GM11168 (cell line): ENCODE data around the gene KLF11.

ENCODE experiments used
- in situ Hi-C: fragments of 300-500 bp; cut with MboI; formaldehyde crosslinking; loops from one replicate; pipeline ENCODE4 v1.12.0; 2022; ENCODE audit warnings: low sequenced_read_pairs; ENCODE audit not compliant: unreplicated experiment

The KLF11 gene

DNA sequence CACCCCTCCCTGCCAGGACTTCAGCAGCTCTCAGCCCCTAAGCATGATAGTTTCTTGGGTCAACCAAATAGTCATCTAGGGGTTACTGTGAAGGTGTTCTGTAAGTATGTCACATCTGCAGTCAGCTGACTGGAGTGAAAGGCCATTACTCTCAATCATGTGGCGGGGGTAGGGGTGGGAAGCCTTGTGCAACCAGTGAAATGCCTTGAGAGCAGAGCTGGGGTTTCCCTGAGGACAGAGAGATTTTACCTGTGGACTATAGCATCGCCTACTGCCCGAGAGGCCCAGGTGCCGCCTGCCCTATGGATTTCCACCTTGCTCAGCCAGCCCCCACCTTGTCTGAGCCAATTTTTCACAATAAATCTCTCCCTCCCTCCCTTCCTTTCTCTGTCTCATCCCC, 20.9 kb upstream of the KLF11 start:
- in situ Hi-C loops = no loop called here

DNA sequence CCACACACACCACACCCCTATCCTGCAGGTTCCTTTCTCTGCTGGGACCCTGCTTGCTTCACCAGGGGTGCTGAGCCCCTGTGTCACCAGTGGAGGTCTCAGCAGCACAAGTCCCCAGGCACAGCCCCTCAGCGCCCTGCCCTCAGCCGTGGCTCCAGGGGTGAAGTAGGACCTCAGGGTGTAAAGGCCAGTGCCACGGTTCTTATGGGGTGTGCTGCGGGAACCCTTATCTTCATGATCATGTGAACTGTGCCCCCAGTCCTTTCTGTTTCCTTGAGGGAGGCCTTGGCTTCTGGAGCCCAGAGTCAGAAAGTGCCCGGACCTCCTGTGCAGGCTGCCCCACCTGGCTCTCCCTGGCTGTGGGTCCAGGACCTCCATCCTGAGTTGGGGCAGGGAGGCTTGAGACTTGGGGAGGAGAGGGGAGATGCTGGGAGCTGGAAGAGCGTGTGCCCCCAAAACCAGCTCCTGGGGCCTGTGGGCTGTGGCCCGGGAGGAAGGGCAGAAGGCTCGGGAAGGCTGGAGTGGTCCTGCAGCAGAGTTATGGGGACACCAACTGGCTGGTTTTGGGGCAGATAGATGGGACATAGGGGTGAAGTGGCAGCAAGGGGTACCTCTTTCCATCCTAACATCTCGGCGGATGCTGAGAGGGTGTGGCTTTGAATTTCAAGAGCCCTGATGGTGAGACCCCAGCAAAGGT, 20.2 kb upstream of the KLF11 start:
- in situ Hi-C loops = no loop called here

DNA sequence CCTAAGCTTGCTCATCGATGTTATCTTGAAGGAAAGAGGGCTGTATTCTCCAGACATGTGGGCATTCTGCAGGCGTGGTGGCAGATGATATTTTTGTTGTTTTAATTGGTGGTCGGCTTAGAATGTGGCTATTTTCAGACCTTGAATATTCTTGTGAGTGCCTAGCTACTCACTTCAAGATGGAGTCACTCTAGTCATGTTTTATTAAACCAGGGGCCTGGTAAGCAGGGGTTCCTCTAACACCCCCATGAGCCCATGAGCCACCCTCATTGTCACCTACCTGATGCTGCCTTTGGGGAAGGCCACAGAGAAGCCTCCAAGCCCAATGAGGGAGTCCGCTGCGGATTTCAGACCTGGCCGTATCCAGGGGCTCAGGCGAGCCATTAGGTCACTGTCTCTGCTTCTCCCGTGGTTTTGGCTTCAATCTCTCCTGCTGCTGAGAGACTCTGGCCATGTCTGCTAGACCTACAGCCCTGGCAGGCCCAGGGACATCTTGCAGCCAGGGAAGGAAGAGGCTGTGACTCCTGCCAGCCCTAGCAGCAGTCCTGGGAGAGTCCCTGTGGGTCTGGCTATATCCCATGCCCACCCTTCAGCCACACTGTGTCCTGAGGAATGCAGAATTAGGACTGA, 16.3 kb upstream of the KLF11 start:
- in situ Hi-C loops = loop anchor here (25.0 kb wide), 1 partner anchor 215 kb away; no protein-coding TSS in a partner anchor

DNA sequence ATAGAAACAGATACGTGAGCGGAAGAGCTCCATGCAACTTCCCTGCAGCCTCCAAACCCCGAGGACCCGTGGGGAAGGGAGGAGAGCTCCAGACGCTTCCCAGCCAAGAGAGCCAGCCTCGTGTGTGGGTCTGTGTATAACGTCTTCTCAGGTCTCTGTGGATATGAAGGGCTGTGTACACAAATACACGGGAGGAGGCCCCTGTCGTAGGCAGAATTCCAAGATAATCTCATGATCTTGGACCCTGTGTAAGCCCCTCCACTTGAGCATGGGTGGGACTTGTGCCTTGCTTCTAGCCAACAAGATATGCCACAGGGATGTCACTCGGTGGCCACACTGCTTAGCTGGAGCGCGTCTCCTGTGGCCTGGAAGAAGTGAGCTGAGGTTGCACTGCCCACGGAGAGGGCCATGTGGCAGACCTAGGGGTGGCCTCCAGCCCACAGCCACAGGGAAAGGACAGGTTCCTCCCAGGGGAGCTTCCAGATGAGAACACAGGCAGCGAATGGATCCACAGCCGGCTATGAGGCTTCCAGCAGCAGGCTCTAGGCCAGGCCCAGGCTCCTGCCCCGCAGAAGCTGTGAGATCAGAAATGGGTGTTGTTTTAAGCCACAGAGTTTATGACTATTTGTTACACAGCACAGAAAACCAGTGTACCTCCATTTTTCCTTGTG, 15.6 kb upstream of the KLF11 start:
- in situ Hi-C loops = loop anchor here (25.0 kb wide), 1 partner anchor 215 kb away; no protein-coding TSS in a partner anchor

DNA sequence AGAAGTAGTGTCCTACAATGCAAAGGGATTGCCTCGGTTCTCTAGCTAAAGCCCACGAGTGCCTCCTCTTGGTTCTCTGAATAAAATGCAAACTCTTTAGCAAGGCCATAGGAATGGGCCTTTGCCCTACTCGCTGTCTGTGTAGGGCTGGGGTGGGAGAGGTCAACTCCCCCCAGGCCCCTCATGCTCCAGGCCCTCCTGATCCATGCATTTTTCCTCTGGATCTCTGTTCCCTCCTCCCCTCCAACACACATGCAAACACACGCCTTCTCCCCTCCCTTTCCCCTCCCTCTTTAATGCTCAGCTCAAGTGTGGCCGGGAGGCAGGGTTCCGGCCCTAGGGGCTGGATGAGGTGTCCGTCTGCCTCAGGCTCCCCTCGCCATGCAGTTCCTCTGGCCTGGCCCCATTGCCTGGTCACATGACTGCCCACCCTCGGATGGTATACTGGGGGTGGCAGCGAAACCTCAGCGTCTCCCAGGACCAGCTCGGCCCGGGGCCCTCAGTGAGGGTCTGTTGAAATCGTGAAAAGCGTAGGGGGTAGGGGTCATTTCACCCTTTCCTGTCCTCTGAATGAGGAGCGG, 14.9 kb upstream of the KLF11 start:
- in situ Hi-C loops = loop anchor here (25.0 kb wide), 1 partner anchor 216 kb away; no protein-coding TSS in a partner anchor

DNA sequence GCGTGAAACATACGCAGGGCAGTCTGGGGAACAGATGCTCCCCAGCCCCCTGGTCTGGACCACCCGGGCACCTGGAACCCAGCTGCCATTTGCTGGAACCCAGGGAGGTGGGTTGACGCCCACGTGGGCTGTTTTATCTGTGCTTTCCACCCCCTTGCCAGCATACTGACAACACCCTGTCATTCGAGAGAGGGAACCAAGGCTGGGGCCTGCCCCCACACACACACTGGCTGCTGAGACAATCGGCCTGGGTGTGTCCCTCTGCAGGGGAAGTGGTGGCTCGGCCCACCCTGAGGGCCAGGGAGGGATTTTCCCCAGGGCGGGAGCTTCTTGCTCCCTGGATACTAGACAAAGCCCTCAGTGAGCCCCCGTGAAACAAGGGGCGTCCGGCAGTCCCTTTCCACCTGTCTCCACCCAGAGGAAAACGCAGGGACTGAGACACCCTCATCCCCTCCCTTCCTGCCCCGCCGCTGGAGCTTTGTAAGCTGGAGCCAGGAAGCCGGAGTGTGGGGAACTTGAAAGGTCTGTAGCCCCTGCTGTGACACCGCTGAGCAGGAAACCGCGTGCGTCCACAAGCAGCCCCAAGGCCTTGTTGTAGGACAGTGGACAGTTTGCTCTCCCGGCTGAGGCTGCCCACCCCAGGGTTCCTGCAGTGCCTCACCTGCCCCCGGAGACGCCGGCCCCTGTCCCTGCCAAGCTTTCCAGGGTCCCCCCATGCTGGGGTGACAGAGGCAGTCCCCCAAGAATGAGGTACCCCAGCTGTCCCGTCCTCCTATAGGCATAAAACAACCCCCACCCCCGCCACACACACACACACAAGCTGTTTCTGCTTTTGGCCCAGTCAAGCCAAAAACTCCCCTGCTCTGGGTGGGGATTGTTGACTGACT, 14.1 kb upstream of the KLF11 start:
- in situ Hi-C loops = loop anchor here (25.0 kb wide), 1 partner anchor 217 kb away; no protein-coding TSS in a partner anchor

DNA sequence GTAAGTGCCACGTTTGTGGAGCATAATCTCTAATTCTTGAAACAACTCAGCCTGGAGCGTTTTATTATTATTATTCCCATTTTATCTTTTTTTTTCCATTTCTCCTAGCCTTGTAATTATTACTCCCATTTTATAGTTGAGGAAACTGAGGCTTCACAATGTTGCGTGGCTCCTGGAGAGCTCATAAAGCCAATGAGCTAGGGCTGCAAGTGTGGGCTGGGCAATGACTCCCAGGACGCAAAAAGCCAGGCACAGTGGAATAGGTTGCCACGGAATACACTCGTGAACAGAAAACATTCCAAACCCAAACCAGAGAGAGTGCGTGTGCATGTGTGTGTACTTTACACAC, 13.5 kb upstream of the KLF11 start:
- in situ Hi-C loops = loop anchor here (25.0 kb wide), 1 partner anchor 218 kb away; no protein-coding TSS in a partner anchor

DNA sequence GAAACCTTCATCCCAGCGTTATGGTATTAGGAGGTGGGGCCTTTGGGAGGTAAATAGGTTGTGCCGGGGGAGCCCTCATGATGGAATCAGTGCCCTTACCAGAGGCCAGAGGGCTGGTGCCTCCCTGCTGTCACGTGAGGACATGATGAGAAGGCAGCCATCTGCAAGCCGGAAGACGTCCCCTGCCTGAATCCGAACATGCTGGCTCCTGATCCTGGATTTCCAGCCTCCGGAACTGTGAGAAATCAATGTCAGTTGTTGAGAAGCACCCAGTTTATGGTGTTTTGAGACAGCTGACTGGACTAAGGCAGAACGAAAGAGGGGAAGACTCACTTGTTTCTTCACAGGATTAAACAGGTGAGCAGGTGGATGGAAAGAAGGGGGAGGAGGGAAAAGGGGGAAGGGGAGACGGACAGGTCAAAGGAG, 13.0 kb upstream of the KLF11 start:
- in situ Hi-C loops = loop anchor here (25.0 kb wide), 1 partner anchor 218 kb away; no protein-coding TSS in a partner anchor

DNA sequence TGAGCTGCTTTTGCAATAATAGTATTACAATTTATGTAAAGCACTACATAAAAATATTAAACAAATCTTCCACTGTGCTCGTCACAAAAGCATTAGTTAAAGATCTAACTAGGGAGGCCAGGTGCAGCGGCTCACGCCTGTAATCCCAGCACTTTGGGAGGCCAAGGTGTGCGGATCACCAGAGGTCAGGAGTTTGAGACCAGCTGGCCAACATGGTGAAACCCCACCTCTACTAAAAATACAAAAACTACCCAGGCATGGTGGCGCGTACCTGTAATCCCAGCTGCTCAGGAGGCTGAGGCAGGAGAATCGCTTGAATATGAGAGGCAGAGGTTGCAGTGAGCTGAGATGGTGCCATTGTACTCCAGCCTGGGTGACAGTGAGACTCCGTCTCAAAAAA, 12.6 kb upstream of the KLF11 start:
- in situ Hi-C loops = loop anchor here (25.0 kb wide), 1 partner anchor 218 kb away; no protein-coding TSS in a partner anchor

DNA sequence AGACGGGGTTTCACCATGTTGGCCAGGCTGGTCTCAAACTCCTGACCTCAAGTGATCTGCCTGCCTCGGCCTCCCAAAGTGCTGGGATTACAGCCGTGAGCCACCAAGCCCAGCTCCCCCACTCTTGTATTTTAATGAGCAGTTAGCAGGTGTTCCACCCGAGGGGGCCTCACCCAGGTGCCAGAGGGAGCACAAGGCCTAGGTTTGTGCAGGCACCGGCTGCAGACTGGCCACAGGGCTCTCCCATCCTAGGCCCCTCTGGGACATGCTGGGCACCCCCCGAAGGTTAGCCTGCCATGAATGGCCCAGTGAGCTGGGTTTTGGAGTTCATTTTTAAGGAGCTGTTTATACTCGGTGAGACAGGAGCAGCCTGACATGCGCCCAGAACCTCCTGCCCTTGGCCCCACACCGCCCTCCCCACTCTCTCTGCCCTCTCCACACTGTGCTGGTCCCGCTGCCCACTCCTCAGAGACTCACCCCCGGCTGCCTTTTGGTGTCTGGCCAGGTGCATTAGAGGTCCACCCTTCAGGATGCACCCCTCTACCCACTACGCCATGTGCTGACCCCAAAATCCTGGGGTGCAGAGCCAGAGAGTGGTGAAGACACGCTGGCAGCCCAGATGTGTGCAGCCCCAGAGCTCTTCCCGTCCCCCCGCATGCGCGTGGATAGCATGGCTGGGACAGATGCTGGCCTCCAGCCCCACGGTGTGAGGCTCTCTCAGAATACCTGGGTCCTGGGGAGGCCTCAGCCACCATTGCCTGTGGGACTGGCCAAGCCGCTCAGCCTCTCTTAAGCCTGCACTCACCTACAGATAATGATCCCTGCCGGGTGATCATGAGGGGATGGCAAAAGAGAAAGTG, 11.2 kb upstream of the KLF11 start:
- in situ Hi-C loops = loop anchor here (25.0 kb wide), 1 partner anchor 220 kb away; no protein-coding TSS in a partner anchor

DNA sequence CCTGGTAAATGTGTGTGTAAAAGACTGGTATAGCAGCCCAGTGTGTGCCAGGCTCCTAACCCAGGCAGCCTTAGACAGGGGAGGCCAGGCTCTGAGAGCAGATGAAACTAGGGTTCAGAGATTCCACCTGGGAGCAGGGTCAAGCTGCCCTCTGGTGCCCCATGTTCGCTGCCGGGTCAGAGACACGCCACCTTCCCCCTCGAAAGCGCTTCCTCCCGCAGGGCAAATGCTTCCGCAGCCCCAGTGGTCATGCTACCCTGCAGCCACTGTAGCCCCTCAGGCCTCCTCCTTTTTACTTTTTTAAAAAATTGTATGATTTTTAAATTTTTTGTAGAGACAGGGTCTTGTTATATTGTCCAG, 10.6 kb upstream of the KLF11 start:
- in situ Hi-C loops = loop anchor here (25.0 kb wide), 1 partner anchor 220 kb away; no protein-coding TSS in a partner anchor

DNA sequence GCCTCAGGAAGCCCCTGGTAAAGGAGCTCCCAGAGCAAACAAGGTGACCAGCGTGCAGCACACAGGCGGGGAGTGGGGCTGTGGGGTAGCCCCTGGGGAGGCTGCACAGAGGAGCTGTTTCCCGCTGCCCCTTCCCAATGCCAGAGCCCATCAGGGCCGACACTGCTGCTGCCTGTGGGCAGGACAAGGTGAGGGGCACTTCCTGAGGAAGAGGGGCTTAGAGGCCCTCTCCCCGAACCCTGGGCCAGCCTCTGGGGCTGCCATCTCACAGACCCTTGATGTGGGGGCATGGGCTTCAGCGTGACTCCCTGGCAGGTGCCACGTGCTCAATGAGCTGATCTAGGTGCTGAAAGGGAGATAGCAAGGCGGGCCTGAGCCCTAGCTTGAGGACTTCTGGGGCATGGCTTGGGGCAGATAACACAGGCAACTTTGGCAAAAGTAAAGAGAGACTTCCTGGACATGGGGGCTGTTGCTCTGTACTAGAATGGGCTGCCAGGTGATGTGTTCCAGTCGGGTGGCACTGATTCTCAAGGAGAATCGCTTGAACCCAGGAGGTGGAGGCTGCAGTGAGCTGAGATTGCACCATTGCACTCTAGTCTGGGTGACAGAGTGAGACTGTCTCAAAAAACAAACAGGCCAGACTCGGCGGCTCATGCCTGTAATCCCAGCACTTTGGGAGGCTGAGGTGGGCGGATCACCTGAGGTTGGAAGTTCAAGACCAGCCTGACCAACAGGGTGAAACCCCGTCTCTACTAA, 9.9 kb upstream of the KLF11 start:
- in situ Hi-C loops = loop anchor here (25.0 kb wide), 1 partner anchor 221 kb away; no protein-coding TSS in a partner anchor

DNA sequence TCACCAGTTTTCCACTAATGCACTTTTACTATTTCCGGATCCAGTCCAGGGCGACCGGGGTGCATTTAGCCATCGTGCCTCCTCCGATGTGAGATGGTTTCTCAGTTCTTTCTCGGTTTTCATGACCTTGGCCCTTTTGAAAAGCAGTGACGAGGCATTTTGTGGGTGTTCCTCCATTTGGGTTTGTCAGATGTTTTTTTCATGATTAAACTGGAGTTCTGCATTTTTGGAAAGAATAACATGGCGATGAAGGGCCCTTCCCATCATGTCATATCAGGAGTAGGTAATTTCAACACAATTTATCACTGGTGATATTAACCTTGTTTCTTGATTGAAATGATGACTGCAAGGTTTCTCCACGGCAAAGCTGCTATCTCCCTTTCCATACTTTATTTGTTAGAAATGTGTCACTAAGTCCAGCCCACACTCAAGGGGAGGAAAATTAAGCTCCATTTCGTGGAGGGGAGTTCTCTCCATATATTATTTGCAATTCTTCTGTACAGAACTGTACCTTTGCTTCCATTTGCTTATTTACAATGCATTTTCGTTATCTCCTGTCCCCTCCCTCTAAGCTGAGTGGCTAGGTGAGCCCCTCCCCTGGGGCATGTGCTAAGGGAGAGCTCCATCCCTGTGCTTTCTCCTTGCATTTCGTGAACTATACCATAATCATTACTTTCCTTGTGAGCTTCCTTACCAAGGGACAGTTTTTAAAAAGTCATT, 8.9 kb upstream of the KLF11 start:
- in situ Hi-C loops = loop anchor here (25.0 kb wide), 1 partner anchor 222 kb away; no protein-coding TSS in a partner anchor

DNA sequence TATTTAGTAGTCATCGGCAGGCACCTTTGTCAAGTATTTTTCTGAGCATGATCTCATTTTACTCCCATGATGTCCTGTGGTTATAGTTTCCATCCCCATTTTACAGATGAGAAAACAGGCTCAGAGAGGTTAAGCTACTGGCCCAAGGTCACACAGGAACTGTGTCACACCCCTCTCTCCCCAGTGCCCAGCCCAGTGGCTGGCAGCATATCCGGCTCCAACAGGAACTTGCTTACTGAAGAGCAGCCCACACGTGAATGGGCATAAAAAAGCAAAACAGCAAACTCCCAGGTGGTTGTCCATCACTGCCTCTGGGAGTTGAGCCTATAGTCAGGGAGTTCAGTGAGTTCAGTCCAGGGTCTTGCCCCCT, 8.3 kb upstream of the KLF11 start:
- in situ Hi-C loops = loop anchor here (25.0 kb wide), 1 partner anchor 223 kb away; no protein-coding TSS in a partner anchor

DNA sequence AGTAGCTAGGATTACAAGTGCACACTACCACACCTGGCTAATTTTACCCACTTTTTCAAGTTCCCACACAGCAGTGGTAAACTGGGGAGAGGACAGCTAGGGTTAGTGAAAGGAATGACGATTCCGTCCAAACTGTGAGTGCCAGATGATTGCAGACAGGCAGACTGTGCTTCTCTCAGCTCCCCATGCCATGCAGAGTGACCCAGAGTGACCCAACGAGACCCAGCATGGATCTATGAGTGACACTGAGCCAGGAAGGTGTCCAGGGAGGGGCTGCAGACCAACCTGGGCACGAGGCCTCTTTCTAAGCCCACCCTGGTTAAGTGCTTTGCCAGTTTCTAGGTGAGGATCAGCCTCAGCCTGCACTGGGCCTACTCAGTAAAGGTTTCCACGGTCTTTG, 7.7 kb upstream of the KLF11 start:
- in situ Hi-C loops = loop anchor here (25.0 kb wide), 1 partner anchor 223 kb away; no protein-coding TSS in a partner anchor

DNA sequence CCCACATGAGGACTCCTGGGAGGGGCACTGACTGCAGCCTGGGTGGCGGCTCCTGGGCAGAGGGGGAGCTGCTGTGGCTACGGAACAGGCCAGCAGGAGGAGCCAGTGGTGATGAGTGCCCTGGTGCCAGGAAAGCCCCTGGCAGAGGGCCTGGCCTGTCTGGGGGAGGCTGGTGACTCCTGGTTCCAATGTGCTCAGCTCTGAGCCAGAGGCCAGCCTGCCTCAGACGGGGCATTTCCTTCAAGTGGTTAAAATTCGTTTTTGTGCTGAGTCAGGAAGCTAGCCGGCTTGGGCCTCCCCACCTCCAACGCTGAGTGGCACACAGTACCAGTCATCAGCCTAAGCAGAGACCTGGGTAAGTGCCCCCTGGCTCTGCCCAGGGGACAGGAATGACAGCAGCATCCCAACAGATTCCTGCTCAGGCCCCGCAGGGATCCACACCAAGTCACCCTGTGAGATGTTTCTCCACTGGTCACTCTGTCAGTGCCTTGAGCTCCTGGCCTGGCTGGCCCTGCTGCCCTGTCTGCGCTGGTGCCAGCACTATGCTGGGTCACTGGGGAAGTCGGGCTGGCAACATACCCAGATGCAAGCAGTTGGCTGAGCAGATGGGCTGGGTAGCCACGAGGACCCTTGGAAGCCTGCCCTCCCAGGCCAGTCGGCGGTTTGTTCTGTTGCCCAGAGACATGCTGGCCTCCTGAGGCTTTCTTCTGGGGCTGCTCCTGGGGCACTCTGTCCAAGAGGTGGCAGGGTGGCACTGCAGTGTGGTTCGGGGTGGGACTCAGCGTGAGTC, 7.1 kb upstream of the KLF11 start:
- in situ Hi-C loops = loop anchor here (25.0 kb wide), 1 partner anchor 224 kb away; no protein-coding TSS in a partner anchor
